Fibroblast of lung (primary cell): ENCODE measurements around the gene UST. TPM values are rescaled to one million over a fixed set of nuclear protein-coding genes. Genes with fewer than 3 reads are reported as not detected.

Source experiments
- DNase-seq, 2 donors: peaks; one replicate each; pipeline versions ENCODE4 v3.0.0 to v3.0.0-alpha.2; 2010; ENCODE audit warnings: low read depth in 2 of 2
- H2AFZ ChIP-seq: 2 replicates; pipeline ENCODE4 v1.5.1; 2012; ENCODE audit warnings: low read length, control low read depth, inconsistent platforms
- H3K27ac ChIP-seq: 2 replicates; pipeline ENCODE4 v1.5.1; 2011; ENCODE audit warnings: low read length, control low read depth; ENCODE audit not compliant: insufficient read depth
- H3K27me3 ChIP-seq: 2 replicates; pipeline ENCODE4 v1.5.1; 2011; ENCODE audit warnings: mild to moderate bottlenecking, low read length; ENCODE audit not compliant: control insufficient read depth, insufficient read depth
- H3K36me3 ChIP-seq: 2 replicates; pipeline ENCODE4 v1.5.1; 2011; ENCODE audit warnings: low read length; ENCODE audit not compliant: control insufficient read depth, insufficient read depth
- H3K4me1 ChIP-seq: 2 replicates; pipeline ENCODE4 v1.5.1; 2011; ENCODE audit warnings: low read length; ENCODE audit not compliant: control insufficient read depth, insufficient read depth; ENCODE audit errors: extremely low read depth
- H3K4me2 ChIP-seq: 2 replicates; pipeline ENCODE4 v1.5.1; 2011; ENCODE audit warnings: low read length, control low read depth; ENCODE audit not compliant: insufficient read depth; ENCODE audit errors: extremely low read depth
- H3K4me3 ChIP-seq, 4 experiments: fragments of 200-600 bp in 1 of 4; sonication (generic) in 1 of 4; replicated peaks in 1 of 4; 2 replicates each; pipeline ENCODE4 v1.5.1; 2011 to 2016; ENCODE audit warnings: low read length in 4 of 4, low read depth in 3 of 4, mild to moderate bottlenecking in 3 of 4, control low read depth in 2 of 4, inconsistent platforms in 1 of 4, mixed read lengths in 1 of 4; ENCODE audit not compliant: insufficient read depth in 1 of 4; ENCODE audit errors: control extremely low read depth in 1 of 4
- H3K79me2 ChIP-seq: 2 replicates; pipeline ENCODE4 v1.5.1; 2012; ENCODE audit warnings: mild to moderate bottlenecking, low read length, inconsistent platforms; ENCODE audit not compliant: control insufficient read depth, insufficient read depth
- H3K9ac ChIP-seq: 2 replicates; pipeline ENCODE4 v1.5.1; 2011; ENCODE audit warnings: mild to moderate bottlenecking, low read length, control low read depth; ENCODE audit not compliant: insufficient read depth
- H3K9me3 ChIP-seq: 2 replicates; pipeline ENCODE4 v1.5.1; 2012; ENCODE audit warnings: low read depth, low read length; ENCODE audit not compliant: control insufficient read depth, insufficient read depth
- H4K20me1 ChIP-seq: 2 replicates; pipeline ENCODE4 v1.5.1; 2011; ENCODE audit warnings: low read length; ENCODE audit not compliant: control insufficient read depth, insufficient read depth; ENCODE audit errors: extremely low read depth
- EZH2 ChIP-seq: IDR thresholded peaks from 2 replicates; pipeline ENCODE4 v1.5.1; 2012; ENCODE audit warnings: low read length, control low read depth, mild to moderate bottlenecking; ENCODE audit errors: missing control alignments
- polyA plus RNA-seq, 2 donors: library from polyadenylated mRNA; depleted of rRNA in 1 of 2; stranded (reverse) in 1 of 2; unstranded in 1 of 2; fragments of >200 nt; gene quantifications; 2 replicates each; pipeline ENCODE4 v1.2.1, GENCODE V29; 2011 to 2012; ENCODE audit warnings: missing spikeins in 1 of 2
- total RNA-seq: library from RNA; depleted of rRNA; stranded (reverse); fragments of >200 nt; gene quantifications from 2 replicates; pipeline ENCODE4 v1.2.1, GENCODE V29; 2014
- TF ChIP-seq, protein P1 (sequence below), 2 donors: IDR thresholded peaks in 1 of 2; conservative IDR thresholded peaks in 1 of 2; 1 replicate in 1 of 2; 2 replicates in 1 of 2; pipeline ENCODE4 v1.5.1; 2011 to 2012; ENCODE audit warnings: low read length in 2 of 2, control low read depth in 1 of 2, inconsistent platforms in 1 of 2, low read depth in 1 of 2, mild to moderate bottlenecking in 1 of 2

UST gene
- total and polyA plus RNA-seq, 2 donors (not counting 1 experiment from before 2014, with no cell fraction given), result 6.8 to 19.5 TPM

GRCh38 chr6:148713033-148713738 is 33.6 kb upstream of the UST start:
- no peak for TF ChIP-seq EZH2
- TF ChIP-seq, protein P1, sequence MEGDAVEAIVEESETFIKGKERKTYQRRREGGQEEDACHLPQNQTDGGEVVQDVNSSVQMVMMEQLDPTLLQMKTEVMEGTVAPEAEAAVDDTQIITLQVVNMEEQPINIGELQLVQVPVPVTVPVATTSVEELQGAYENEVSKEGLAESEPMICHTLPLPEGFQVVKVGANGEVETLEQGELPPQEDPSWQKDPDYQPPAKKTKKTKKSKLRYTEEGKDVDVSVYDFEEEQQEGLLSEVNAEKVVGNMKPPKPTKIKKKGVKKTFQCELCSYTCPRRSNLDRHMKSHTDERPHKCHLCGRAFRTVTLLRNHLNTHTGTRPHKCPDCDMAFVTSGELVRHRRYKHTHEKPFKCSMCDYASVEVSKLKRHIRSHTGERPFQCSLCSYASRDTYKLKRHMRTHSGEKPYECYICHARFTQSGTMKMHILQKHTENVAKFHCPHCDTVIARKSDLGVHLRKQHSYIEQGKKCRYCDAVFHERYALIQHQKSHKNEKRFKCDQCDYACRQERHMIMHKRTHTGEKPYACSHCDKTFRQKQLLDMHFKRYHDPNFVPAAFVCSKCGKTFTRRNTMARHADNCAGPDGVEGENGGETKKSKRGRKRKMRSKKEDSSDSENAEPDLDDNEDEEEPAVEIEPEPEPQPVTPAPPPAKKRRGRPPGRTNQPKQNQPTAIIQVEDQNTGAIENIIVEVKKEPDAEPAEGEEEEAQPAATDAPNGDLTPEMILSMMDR (conservative IDR thresholded peaks at IDR 0.05 in 1 of 2, IDR thresholded peaks at IDR 0.05 in 1 of 2; ENCODE audit: low read depth in 1 of 2, low read length in 2 of 2), result no peak
- Histone ChIP-seq H3K4me3 (no peak overlapping the region), H3K79me2 (no peaks in the 10 kb centered on the region), H4K20me1 (no peaks in the 10 kb centered on the region), H3K36me3 (no peaks in the 10 kb centered on the region), H3K27ac (no peak overlapping the region), H3K9ac (no peak overlapping the region), H3K4me2 (no peak overlapping the region), H3K9me3 (no peaks in the 10 kb centered on the region), H3K27me3 (no peaks in the 10 kb centered on the region), H3K4me1 (no peaks in the 10 kb centered on the region), H2AFZ (no peak overlapping the region)
- DNase-seq, result no peak

GRCh38 chr6:148713921-148714320 is 32.9 kb upstream of the UST start:
- no peak overlapping the region for H3K4me2 ChIP-seq
- no peaks in the 10 kb centered on the region for H3K27me3 ChIP-seq
- no peak overlapping the region for H3K4me3 ChIP-seq
- no peaks in the 10 kb centered on the region for H3K79me2 ChIP-seq
- H3K4me1 ChIP-seq, result no peaks in the 10 kb centered on the region
- DNase-seq, result no peak
- no peak for TF ChIP-seq EZH2
- TF ChIP-seq, protein P1 (conservative IDR thresholded peaks at IDR 0.05 in 1 of 2, IDR thresholded peaks at IDR 0.05 in 1 of 2; ENCODE audit: low read depth in 1 of 2, low read length in 2 of 2), result no peak
- no peaks in the 10 kb centered on the region for H3K36me3 ChIP-seq
- H2AFZ ChIP-seq, result no peak overlapping the region
- H4K20me1 ChIP-seq, result no peaks in the 10 kb centered on the region
- no peak overlapping the region for H3K27ac ChIP-seq
- H3K9me3 ChIP-seq, result no peaks in the 10 kb centered on the region
- H3K9ac ChIP-seq, result no peak overlapping the region

DNA sequence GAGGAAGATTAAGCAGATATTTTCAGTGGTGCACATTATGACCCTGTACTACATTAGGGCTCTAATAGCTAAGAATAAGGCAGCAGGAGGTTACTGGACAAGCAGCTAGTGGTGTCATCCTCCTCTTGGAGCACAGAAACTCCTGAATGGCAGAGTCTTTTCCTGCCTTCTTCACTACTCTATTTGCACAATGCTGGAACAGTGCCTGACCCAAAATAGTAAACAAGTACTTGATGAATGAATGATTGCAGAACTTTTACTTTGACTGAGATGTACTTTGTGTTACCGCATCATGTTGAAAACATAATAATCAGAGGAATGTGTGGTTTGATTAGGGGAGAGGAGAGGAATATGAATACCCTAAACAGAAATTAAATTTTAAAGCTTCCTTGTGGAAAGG is 30.0 kb upstream of the UST start:
- H3K4me2 ChIP-seq, result no peak overlapping the region
- no peak overlapping the region for H3K9ac ChIP-seq
- H3K36me3 ChIP-seq, result no peaks in the 10 kb centered on the region
- H3K27ac ChIP-seq, result no peak overlapping the region
- no peaks in the 10 kb centered on the region for H4K20me1 ChIP-seq
- no peak overlapping the region for H3K4me3 ChIP-seq
- H3K79me2 ChIP-seq, result no peaks in the 10 kb centered on the region
- H3K27me3 ChIP-seq, result no peaks in the 10 kb centered on the region
- TF ChIP-seq, protein P1 (conservative IDR thresholded peaks at IDR 0.05 in 1 of 2, IDR thresholded peaks at IDR 0.05 in 1 of 2; ENCODE audit: low read depth in 1 of 2, low read length in 2 of 2), result no peak
- no peak for TF ChIP-seq EZH2
- no peak overlapping the region for H2AFZ ChIP-seq
- no peaks in the 10 kb centered on the region for H3K4me1 ChIP-seq
- no peaks in the 10 kb centered on the region for H3K9me3 ChIP-seq
- DNase-seq, result peak in 1 of 2 donors; percentile 58
